Fibroblast of lung (primary cell): ENCODE data around the gene PLCXD3. TPM values are rescaled to one million over a fixed set of nuclear protein-coding genes. Genes with fewer than 3 reads are reported as not detected.
A peak's percentile ranks its signal among the peaks of the same experiment; 100 is the strongest.

Experiments used
- DNase-seq, 2 donors: peaks; one replicate each; pipeline versions ENCODE4 v3.0.0 to v3.0.0-alpha.2; 2010; ENCODE audit warnings: low read depth in 2 of 2
- H2AFZ ChIP-seq: 2 replicates; pipeline ENCODE4 v1.5.1; 2012; ENCODE audit warnings: low read length, control low read depth, inconsistent platforms
- H3K27ac ChIP-seq: 2 replicates; pipeline ENCODE4 v1.5.1; 2011; ENCODE audit warnings: low read length, control low read depth; ENCODE audit not compliant: insufficient read depth
- H3K27me3 ChIP-seq: 2 replicates; pipeline ENCODE4 v1.5.1; 2011; ENCODE audit warnings: mild to moderate bottlenecking, low read length; ENCODE audit not compliant: control insufficient read depth, insufficient read depth
- H3K36me3 ChIP-seq: 2 replicates; pipeline ENCODE4 v1.5.1; 2011; ENCODE audit warnings: low read length; ENCODE audit not compliant: control insufficient read depth, insufficient read depth
- H3K4me1 ChIP-seq: 2 replicates; pipeline ENCODE4 v1.5.1; 2011; ENCODE audit warnings: low read length; ENCODE audit not compliant: control insufficient read depth, insufficient read depth; ENCODE audit errors: extremely low read depth
- H3K4me2 ChIP-seq: 2 replicates; pipeline ENCODE4 v1.5.1; 2011; ENCODE audit warnings: low read length, control low read depth; ENCODE audit not compliant: insufficient read depth; ENCODE audit errors: extremely low read depth
- H3K4me3 ChIP-seq, 4 experiments: fragments of 200-600 bp in 1 of 4; sonication (generic) in 1 of 4; replicated peaks in 1 of 4; 2 replicates each; pipeline ENCODE4 v1.5.1; 2011 to 2016; ENCODE audit warnings: low read length in 4 of 4, low read depth in 3 of 4, mild to moderate bottlenecking in 3 of 4, control low read depth in 2 of 4, inconsistent platforms in 1 of 4, mixed read lengths in 1 of 4; ENCODE audit not compliant: insufficient read depth in 1 of 4; ENCODE audit errors: control extremely low read depth in 1 of 4
- H3K79me2 ChIP-seq: 2 replicates; pipeline ENCODE4 v1.5.1; 2012; ENCODE audit warnings: mild to moderate bottlenecking, low read length, inconsistent platforms; ENCODE audit not compliant: control insufficient read depth, insufficient read depth
- H3K9ac ChIP-seq: 2 replicates; pipeline ENCODE4 v1.5.1; 2011; ENCODE audit warnings: mild to moderate bottlenecking, low read length, control low read depth; ENCODE audit not compliant: insufficient read depth
- H3K9me3 ChIP-seq: 2 replicates; pipeline ENCODE4 v1.5.1; 2012; ENCODE audit warnings: low read depth, low read length; ENCODE audit not compliant: control insufficient read depth, insufficient read depth
- H4K20me1 ChIP-seq: 2 replicates; pipeline ENCODE4 v1.5.1; 2011; ENCODE audit warnings: low read length; ENCODE audit not compliant: control insufficient read depth, insufficient read depth; ENCODE audit errors: extremely low read depth
- CTCF ChIP-seq, 2 donors: IDR thresholded peaks in 1 of 2; conservative IDR thresholded peaks in 1 of 2; 1 replicate in 1 of 2; 2 replicates in 1 of 2; pipeline ENCODE4 v1.5.1; 2011 to 2012; ENCODE audit warnings: low read length in 2 of 2, control low read depth in 1 of 2, inconsistent platforms in 1 of 2, low read depth in 1 of 2, mild to moderate bottlenecking in 1 of 2
- EZH2 ChIP-seq: IDR thresholded peaks from 2 replicates; pipeline ENCODE4 v1.5.1; 2012; ENCODE audit warnings: low read length, control low read depth, mild to moderate bottlenecking; ENCODE audit errors: missing control alignments
- polyA plus RNA-seq, 2 donors: library from polyadenylated mRNA; depleted of rRNA in 1 of 2; stranded (reverse) in 1 of 2; unstranded in 1 of 2; fragments of >200 nt; gene quantifications; 2 replicates each; pipeline ENCODE4 v1.2.1, GENCODE V29; 2011 to 2012; ENCODE audit warnings: missing spikeins in 1 of 2
- total RNA-seq: library from RNA; depleted of rRNA; stranded (reverse); fragments of >200 nt; gene quantifications from 2 replicates; pipeline ENCODE4 v1.2.1, GENCODE V29; 2014

PLCXD3 gene
- total and polyA plus RNA-seq, 2 donors (not counting 1 experiment from before 2014, with no cell fraction given): 0.02 to 1.3 TPM

- H3K4me3 ChIP-seq: no peak overlapping the region
- H3K36me3 ChIP-seq: no peaks in the 10 kb centered on the region
- H3K4me2 ChIP-seq: no peak overlapping the region
- H3K9me3 ChIP-seq: no peaks in the 10 kb centered on the region
- no peaks in the 10 kb centered on the region for H3K27me3 ChIP-seq
- H3K4me1 ChIP-seq: no peaks in the 10 kb centered on the region
- no peak for DNase-seq
- no peak overlapping the region for H2AFZ ChIP-seq
- no peaks in the 10 kb centered on the region for H4K20me1 ChIP-seq
- no peak overlapping the region for H3K9ac ChIP-seq
- no peaks in the 10 kb centered on the region for H3K79me2 ChIP-seq
- no peak for TF ChIP-seq EZH2
- TF ChIP-seq CTCF (conservative IDR thresholded peaks at IDR 0.05 in 1 of 2, IDR thresholded peaks at IDR 0.05 in 1 of 2; ENCODE audit: low read depth in 1 of 2, low read length in 2 of 2): no peak
- no peak overlapping the region for H3K27ac ChIP-seq
These were observed 75.1 kb downstream of the PLCXD3 start for GRCh38 chr5:41435276-41435675.

GRCh38 chr5:41433552-41434181, 76.7 kb downstream of the PLCXD3 start:
- Histone ChIP-seq H3K79me2 (no peaks in the 10 kb centered on the region), H3K4me2 (no peak overlapping the region), H3K27me3 (no peaks in the 10 kb centered on the region), H3K4me1 (no peaks in the 10 kb centered on the region), H2AFZ (no peak overlapping the region), H3K27ac (no peak overlapping the region), H3K9ac (no peak overlapping the region), H3K4me3 (no peak overlapping the region), H3K9me3 (no peaks in the 10 kb centered on the region), H3K36me3 (no peaks in the 10 kb centered on the region), H4K20me1 (no peaks in the 10 kb centered on the region)
- TF ChIP-seq CTCF (conservative IDR thresholded peaks at IDR 0.05 in 1 of 2, IDR thresholded peaks at IDR 0.05 in 1 of 2; ENCODE audit: low read depth in 1 of 2, low read length in 2 of 2) (peak; percentile 23 to 54), EZH2 (no peak)
- DNase-seq: no peak

- Histone ChIP-seq H3K9me3 (no peaks in the 10 kb centered on the region), H3K27ac (no peak overlapping the region), H3K27me3 (no peaks in the 10 kb centered on the region), H3K4me2 (no peak overlapping the region), H3K79me2 (no peaks in the 10 kb centered on the region), H3K36me3 (no peaks in the 10 kb centered on the region), H2AFZ (no peak overlapping the region), H4K20me1 (no peaks in the 10 kb centered on the region), H3K9ac (no peak overlapping the region), H3K4me1 (no peaks in the 10 kb centered on the region), H3K4me3 (no peak overlapping the region)
- no peak for TF ChIP-seq CTCF (conservative IDR thresholded peaks at IDR 0.05 in 1 of 2, IDR thresholded peaks at IDR 0.05 in 1 of 2; ENCODE audit: low read depth in 1 of 2, low read length in 2 of 2)
- no peak for TF ChIP-seq EZH2
- no peak for DNase-seq
These were observed 77.7 kb downstream of the PLCXD3 start for GRCh38 chr5:41432481-41433253.
